Measurements from ENCODE around the gene GATA6.

The GATA6 gene

DNA sequence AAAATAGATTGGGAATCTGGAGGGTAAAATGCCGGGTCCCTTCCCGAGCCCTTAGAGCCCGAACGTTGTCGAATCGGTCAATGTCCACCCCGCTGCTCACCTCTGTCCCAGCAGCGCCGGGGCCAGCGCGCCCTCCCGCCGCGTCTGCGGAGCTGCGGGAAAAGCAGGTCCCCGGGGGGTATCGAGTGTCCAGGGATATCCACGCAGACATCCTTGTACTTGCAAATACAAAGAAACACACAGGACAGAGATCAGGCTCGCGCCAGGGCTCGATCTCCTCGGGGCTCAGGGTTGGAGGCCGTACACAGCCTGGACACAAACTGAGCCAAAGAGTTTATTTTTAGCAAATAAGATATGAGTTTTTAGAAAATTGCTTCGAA lies 2.3 kb upstream of the GATA6 start:
- DNase-seq, result no peak

GRCh38 chr18:22167471-22168241 lies 1.7 kb upstream of the GATA6 start:
- DNase-seq, result no peak

GRCh38 chr18:22168360-22168921 lies 948 bp upstream of the GATA6 start:
- DNase-seq, result no peak

- DNase-seq, result no peak
Observed at GRCh38 chr18:22169889-22170420, 566 bp downstream of the GATA6 start.

DNA sequence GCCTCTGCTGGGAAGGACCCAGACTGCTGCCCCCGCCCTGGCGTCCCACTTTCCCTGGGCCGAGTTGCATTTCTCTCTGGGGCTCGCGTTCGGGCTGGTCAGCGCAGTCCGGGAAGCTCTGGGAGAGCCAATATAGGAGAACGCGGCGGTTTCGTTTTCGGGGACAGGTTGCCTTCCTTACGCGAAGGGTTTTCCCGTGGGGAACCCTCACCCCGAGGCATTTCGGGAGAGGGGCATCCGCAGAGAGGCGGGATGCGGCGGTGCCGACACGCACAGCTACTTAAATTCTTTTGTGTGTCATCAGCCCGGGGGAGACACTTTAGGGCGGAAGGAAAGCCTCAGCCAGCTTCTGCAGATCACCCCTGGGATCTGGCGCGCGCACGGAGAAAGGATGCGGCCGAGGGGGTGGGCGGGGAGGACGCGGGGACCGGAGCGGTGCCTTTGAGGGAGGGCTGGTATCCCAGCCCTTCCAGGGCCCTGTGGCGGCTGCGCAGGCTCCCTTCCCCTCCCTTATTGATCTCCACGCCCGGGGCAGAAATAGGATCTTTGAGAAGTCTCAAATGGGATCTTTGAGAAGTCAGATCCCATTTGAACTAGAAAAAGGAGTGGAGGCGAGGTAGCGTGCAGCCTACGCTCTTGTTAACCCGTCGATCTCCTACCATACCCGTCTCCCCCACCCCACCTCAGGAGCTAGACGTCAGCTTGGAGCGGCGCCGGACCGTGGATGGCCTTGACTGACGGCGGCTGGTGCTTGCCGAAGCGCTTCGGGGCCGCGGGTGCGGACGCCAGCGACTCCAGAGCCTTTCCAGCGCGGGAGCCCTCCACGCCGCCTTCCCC lies 1.2 kb downstream of the GATA6 start:
- DNase-seq, result no peak

GRCh38 chr18:22171258-22172119 lies 2.1 kb downstream of the GATA6 start:
- DNase-seq, result no peak

DNA sequence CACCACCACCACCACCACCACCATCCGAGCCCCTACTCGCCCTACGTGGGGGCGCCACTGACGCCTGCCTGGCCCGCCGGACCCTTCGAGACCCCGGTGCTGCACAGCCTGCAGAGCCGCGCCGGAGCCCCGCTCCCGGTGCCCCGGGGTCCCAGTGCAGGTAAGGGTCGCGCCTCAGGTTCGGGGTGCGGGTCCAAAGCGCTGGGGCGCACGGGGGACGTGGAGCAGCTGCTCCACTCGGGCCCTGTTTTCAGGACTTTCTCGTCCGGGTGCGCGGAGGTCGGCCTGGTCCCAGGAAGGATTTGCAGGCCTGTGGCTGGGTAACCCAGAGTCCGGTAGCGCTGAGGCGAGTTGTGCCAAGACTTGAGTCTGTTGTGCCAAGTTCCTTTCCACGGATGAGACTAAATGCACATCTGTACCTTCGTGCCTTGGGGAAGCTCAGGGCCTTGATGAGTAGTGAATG lies 2.8 kb downstream of the GATA6 start:
- no peak for DNase-seq

DNA sequence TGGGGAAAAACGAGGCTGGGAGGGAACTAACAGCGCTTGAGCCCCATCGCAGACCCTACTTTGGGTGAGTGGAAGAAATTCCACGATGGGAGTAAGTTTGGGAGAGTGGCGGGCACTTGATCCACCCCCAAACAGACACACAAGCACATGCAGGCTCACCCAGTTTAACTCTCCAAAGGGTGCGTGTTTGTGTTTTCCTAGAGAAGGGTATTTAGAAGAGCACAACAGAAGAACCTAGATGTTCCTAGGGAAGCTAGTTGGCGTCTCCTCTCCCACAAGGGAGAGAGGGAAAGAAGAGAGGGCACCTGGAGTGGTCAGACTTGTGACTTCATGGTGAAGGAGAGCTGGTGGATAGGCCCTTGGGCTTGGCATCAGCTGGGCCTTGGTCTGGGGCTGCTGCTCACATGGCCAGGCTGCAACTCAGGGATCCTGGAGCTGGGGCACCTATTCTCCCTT lies 3.2 kb downstream of the GATA6 start:
- DNase-seq, result no peak

DNA sequence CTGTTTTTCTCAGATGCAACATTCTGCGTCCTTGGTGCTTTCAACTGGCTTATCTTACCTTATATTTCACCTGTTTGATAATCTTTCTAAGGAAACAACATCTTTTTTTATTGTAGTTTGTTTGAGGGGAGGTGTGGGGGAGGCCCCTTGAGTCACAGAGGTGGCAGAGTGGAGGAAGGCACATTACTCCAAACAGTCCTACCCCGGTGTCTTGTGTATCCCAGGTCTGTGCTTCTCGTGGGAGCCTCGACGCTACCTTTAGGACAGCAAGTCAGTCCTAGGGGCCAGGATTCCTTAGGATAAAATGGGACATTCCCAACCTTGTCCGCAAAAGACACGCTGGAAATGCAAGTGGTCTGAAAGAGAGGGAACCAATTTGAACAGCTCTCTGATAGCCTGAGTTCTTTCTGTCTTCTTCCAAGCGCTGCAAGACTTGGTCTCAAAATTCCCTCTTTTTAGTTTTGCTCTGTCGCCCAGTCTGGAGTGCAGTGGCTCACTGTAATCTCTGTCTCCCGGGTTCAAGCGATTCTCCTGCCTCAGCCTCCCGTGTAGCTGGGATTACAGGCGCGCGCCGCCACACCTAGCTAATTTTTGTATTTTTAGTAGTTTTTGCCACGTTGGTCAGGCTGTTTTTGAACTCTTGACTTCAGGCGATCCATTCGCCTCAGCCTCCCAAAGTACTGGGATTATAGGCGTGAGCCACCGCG lies 4.0 kb downstream of the GATA6 start:
- no peak for DNase-seq

DNA sequence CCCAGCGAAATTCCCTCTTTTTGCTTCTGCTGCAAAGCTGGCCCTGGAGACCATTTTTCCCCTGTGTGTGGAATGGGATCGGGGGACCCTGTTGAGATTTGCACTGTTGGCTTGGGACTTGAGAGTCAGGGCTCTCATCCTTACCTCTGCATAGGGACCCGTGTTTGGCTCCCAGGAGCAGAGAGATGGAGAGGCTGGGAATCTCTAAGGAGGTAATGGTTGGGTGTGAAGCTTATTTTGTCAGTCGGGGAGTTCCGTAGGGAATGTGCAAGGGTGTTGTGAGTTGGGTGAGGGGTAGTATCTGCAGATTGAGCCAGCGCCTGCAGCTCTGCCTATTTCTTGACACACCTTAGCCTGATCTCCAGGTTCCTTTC lies 4.5 kb downstream of the GATA6 start:
- DNase-seq, result no peak

DNA sequence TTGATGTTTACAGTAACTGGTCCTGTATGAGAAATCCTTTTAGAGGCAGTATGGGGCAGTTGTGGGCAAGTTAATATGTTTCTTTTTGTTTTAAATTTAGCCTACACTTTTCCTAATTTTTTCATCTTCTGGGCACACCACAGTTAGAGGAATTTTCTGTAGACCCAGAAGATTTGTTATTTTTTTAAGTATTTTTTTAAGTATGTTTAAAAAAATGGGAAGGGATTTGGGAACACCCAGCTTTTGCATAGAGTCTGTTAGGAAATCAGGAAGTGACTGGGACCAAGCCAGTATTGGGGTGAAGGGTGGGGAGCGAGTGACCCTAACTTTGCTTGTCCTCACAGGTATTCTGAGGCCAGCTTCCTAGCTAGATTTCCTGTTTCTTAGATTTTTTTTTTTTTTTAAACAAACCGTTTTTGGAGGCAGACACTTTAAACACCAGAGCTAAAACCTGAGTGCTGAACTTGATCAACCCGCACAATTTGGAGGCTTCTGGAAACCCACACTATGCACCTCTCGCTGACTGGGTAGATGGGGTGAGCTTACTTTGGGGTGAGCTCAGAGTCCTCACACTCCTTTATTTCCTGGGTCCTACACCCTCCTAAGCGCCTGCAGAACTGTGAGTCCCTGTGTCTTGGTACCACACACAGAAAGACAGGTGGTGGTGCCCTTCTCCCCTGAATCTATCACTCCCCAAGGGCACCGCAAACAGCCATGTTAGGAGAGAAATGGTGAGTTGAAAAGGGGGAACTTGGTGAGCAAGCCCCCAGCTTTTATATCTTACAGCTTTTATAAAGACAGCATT lies 5.2 kb downstream of the GATA6 start:
- no peak for DNase-seq

DNA sequence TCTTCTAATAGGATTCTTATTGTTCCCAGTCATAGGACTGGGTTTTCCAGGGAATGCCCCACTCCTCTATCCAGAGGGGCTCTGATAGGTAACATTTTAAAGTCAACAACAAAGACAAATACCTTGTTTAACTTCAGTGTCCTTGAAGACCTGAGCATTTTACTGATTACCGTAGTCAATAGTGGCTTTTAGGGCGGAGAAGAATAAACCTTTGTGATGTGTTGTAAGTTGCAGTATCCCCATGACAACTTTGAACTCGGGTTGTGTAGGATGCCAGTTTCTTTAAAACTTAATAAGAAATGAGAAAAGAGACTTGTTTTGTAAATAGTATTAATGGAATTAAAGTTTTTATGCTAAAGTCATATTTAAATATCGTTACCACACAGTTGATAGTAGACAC lies 6.0 kb downstream of the GATA6 start:
- no peak for DNase-seq

GRCh38 chr18:22176420-22177326 lies 7.3 kb downstream of the GATA6 start:
- DNase-seq, result no peak

DNA sequence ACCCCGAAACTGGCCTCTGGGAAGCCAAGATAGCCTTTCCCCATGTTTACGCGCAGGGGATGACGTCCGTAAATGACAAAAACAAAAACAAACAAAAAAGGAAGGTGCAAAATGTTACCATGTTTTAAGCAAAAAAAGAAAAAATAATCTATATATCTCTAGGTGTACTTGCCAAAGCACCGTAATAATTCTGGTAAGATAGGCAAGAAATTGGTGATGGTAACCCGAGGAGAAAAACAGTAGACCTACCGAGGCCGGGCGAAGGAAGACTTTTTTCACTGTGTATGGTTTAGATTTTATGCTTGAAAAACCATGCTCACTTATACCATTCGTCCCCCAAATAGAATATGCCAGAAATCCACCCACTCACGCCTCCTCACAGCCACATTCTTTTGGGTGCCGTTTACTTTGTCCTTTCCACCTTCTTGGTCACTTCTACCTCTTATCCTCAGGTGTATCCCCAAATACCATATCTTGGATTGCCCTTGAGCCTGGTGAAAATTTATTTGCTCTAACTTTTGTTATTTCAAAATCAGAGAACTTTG lies 8.0 kb downstream of the GATA6 start:
- DNase-seq, result no peak

DNA sequence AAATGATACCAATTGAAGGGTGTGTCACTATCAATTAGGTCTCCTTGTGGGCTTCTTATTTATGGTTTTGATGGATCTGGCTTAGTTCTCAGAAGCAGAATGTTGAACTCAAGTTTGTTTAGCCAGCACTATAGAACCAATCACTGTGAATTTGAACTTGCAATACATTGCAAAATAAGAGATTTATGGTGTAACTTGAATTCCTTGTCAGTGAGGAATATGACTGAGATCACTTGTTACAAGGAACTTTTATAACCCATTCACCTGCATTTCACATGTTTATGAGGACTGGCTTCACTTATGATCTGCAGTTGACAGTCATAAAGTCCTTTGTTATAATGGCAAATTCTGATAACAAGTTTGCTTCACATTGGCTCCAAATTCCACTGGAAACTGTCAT lies 9.8 kb downstream of the GATA6 start:
- DNase-seq, result no peak

GRCh38 chr18:22179631-22180030 lies 10.2 kb downstream of the GATA6 start:
- DNase-seq, result no peak

DNA sequence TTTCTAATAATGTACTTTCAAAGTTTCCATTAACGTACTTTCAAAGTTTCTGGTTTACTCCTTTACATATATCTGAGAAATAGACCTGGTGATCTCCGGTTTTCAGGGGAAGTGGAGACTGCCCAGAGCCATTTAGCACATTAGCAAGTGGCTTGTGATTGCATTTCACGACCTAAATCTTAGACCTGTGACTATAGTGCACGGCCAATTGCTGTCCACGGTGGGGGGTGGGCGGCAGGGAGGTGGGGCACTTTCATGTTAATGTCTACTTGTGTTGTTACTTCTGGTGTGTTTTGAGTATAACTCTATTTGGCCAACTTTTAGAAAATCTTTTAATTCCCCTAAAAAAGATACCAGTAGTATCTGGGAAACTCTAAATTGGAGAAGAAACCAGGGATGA lies 11.3 kb downstream of the GATA6 start:
- no peak for DNase-seq

- DNase-seq, result no peak
Observed at GRCh38 chr18:22182884-22183697, 13.7 kb downstream of the GATA6 start.

GRCh38 chr18:22183698-22184170 lies 14.3 kb downstream of the GATA6 start:
- no peak for DNase-seq
